ENCODE results near the gene NAA11. TPM values are rescaled to one million over a fixed set of nuclear protein-coding genes. Genes with fewer than 3 reads are reported as not detected.

The NAA11 gene
- total RNA-seq, 4 donors from 2014 or later = not detected

DNA sequence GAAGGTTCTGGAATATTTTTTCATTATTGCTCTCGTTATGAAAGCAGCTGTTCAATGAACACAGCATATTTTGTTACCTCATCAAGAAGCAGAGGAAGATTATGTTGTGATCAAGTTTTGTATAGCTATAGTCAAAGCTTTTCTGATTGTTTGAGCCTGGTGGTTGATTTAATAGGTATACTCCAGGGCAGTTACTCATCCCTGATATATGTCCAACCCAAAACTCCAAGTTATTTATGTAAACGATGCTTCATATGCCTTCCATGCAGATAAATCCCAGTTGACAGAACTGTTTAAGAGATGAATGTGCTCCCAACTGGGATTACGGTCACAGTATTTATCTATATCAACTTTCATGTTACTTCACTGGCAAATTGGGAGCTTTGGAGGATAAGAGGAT lies 19.1 kb downstream of the NAA11 start:
- whole genome bisulfite sequencing, 2 donors = 75 to 76% methylated on average over 3 of the region's 3 CpGs
- H3K36me3 ChIP-seq = no peaks in the 10 kb centered on the region

DNA sequence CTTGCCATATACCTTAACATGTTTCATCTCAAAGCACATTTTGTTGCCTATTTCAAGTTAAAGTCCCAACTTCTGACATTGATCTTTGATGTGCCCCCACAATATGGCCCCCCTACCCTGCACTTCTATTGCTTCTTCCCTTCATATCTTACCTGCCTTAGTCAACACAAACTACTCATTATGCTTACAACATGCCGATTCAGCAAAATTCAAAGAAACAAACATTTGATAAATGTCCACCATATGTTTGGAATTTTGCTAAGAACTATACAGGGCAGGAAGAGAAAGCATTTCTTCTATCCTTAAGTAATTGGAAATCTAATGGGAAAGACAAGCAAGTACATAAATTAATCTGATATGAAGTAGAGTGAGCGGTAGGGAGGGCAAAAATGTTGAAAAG lies 25.6 kb downstream of the NAA11 start:
- H3K4me1 ChIP-seq = no peaks in the 10 kb centered on the region
- 88 to 94% methylated on average over 2 of the region's 2 CpGs for WGBS, 2 donors

More for the DNA sequence above, 19.1 kb downstream of the NAA11 start:
- DNase-seq (ENCODE audit: low spot score in 2 of 2) = no peak
- H3K27me3 ChIP-seq = no peaks in the 10 kb centered on the region
- H3K27ac ChIP-seq = no peak overlapping the region
- H3K4me3 ChIP-seq = no peak overlapping the region
- no peaks in the 10 kb centered on the region for H3K4me1 ChIP-seq
- TF ChIP-seq EP300 (IDR thresholded peaks at IDR 0.05) (no peak), POLR2A (IDR thresholded peaks at IDR 0.05) (no peak)
- TF ChIP-seq, protein P1, sequence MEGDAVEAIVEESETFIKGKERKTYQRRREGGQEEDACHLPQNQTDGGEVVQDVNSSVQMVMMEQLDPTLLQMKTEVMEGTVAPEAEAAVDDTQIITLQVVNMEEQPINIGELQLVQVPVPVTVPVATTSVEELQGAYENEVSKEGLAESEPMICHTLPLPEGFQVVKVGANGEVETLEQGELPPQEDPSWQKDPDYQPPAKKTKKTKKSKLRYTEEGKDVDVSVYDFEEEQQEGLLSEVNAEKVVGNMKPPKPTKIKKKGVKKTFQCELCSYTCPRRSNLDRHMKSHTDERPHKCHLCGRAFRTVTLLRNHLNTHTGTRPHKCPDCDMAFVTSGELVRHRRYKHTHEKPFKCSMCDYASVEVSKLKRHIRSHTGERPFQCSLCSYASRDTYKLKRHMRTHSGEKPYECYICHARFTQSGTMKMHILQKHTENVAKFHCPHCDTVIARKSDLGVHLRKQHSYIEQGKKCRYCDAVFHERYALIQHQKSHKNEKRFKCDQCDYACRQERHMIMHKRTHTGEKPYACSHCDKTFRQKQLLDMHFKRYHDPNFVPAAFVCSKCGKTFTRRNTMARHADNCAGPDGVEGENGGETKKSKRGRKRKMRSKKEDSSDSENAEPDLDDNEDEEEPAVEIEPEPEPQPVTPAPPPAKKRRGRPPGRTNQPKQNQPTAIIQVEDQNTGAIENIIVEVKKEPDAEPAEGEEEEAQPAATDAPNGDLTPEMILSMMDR (IDR thresholded peaks at IDR 0.05) = no peak
- no peaks in the 10 kb centered on the region for H3K9me3 ChIP-seq

DNA sequence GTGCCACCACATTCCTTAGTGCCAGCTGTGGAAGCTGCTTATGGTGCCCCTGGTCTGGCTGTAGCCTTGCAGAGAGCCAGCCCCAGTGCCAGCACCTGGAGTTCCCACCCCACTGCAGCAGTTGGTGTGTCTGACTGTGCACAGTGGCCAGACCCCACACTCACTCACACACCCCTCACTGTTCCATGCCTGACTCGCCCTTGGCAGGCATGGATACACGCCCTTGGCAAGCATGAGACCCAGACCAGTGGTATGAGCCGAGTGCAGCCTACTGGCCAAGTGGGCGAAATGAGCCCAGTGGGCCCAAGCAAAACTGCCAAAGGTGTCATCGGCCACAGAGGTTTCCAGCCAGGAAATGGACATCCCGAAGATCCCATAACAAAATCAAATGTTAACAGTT lies 27.4 kb downstream of the NAA11 start:
- Histone ChIP-seq H3K4me1 (no peaks in the 10 kb centered on the region), H3K9me3 (no peaks in the 10 kb centered on the region), H3K36me3 (no peaks in the 10 kb centered on the region), H3K27ac (no peak overlapping the region), H3K27me3 (no peaks in the 10 kb centered on the region), H3K4me3 (no peak overlapping the region)
- no peak for TF ChIP-seq EP300 (IDR thresholded peaks at IDR 0.05)
- TF ChIP-seq, protein P1 (IDR thresholded peaks at IDR 0.05) = no peak
- WGBS, 2 donors = 81 to 91% methylated on average over 6 of the region's 6 CpGs
- no peak for DNase-seq (ENCODE audit: low spot score in 2 of 2)

More for the DNA sequence above, 25.6 kb downstream of the NAA11 start:
- no peak for TF ChIP-seq POLR2A (IDR thresholded peaks at IDR 0.05)
- H3K36me3 ChIP-seq = no peaks in the 10 kb centered on the region
- H3K4me3 ChIP-seq = no peak overlapping the region
- no peaks in the 10 kb centered on the region for H3K9me3 ChIP-seq
- H3K27ac ChIP-seq = no peak overlapping the region
- no peak for DNase-seq (ENCODE audit: low spot score in 2 of 2)
- H3K27me3 ChIP-seq = no peaks in the 10 kb centered on the region

DNA sequence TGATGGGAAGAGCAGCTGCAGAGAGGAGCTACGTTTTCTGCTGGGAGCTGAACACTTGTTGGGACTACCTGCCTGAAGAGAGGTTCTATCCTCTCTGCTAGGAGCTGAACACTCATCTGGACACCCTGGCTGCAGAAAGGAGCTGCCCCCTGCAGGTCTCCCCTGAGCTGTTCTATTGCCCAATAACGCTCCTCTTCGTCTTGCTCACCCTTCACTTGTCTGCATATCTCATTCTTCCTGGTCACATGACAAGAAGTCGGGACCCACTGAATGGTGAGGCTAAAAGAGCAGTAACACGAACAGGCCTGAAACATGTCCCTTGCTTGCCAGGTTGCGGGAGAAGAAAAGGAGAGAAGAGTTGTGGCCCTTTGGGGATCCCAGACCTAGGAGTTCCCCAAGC lies 27.8 kb downstream of the NAA11 start:
- Histone ChIP-seq H3K27ac (no peak overlapping the region), H3K9me3 (no peaks in the 10 kb centered on the region), H3K4me1 (no peaks in the 10 kb centered on the region), H3K36me3 (no peaks in the 10 kb centered on the region), H3K27me3 (no peaks in the 10 kb centered on the region), H3K4me3 (no peak overlapping the region)
- DNase-seq (ENCODE audit: low spot score in 2 of 2) = no peak
- 87 to 91% methylated on average over 6 of the region's 6 CpGs for WGBS, 2 donors
- TF ChIP-seq, protein P1 (IDR thresholded peaks at IDR 0.05) = no peak
- no peak for TF ChIP-seq POLR2A (IDR thresholded peaks at IDR 0.05)
- no peak for TF ChIP-seq EP300 (IDR thresholded peaks at IDR 0.05)

DNA sequence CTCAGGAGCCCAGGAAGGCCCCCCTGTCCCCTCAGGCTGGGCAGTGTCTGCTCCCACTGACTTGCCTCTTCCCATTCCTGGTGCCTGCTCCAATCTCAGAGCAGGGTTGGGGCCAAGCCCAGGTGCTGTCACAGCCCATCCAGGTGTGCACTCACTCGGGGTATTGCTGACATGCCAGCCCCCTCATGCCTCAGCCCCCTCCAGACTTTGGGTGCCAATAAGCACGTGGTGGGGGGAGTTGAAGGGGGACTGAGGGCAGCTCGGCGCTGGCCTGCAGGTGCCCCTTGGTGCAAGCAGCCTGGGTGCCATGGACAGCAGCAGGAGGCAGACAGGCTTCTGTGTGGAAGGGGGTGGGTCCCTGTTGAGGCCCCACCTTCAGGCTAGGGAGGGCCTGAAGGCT lies 28.4 kb downstream of the NAA11 start:
- DNase-seq (ENCODE audit: low spot score in 2 of 2) = no peak
- Histone ChIP-seq H3K36me3 (no peaks in the 10 kb centered on the region), H3K4me1 (no peaks in the 10 kb centered on the region), H3K4me3 (no peak overlapping the region), H3K27ac (no peak overlapping the region), H3K9me3 (no peaks in the 10 kb centered on the region), H3K27me3 (no peaks in the 10 kb centered on the region)
- 88 to 96% methylated on average over 3 to 4 of the region's 4 CpGs for WGBS, 2 donors
- no peak for TF ChIP-seq EP300 (IDR thresholded peaks at IDR 0.05)
- TF ChIP-seq POLR2A (IDR thresholded peaks at IDR 0.05) = no peak
- TF ChIP-seq, protein P1 (IDR thresholded peaks at IDR 0.05) = no peak
